Esophagus muscularis mucosa (tissue), 3 donors: ENCODE data around the gene PRMT9.

ENCODE experiments used
- EP300 ChIP-seq: sonication (generic); formaldehyde crosslinking; IDR thresholded peaks from one replicate; pipeline ENCODE4 v1.6.1; 2017; ENCODE audit warnings: antibody characterized with exemption
- TF ChIP-seq, protein P1 (sequence below), 3 experiments: fragments of 200-600 bp in 2 of 3; fragments of 450-650 bp in 1 of 3; sonication (generic) in 2 of 3; IDR thresholded peaks; one replicate each; pipeline ENCODE4 v1.5.1; 2017 to 2019; ENCODE audit warnings: antibody characterized with exemption in 3 of 3, mild to moderate bottlenecking in 2 of 3, moderate library complexity in 1 of 3

DNA sequence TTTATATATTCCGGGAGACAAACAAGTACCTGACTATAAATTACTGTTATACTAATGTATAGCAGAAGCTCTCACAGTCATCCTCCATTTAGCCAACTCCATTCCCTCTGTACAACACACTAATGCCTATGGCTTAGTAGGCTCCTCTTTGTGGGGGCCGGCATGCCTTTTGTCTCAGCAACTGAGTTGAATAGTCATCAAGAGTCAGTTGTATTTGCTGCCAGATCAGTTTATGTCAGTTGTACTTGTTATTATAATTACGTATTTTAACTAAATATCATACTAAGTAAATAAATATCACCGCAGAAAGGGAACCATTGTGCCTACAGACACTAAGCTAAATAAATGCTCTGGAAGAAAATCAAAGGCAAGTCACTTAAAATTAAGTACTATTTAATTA lies 9.9 kb downstream of the PRMT9 start:
- TF ChIP-seq, protein P1, sequence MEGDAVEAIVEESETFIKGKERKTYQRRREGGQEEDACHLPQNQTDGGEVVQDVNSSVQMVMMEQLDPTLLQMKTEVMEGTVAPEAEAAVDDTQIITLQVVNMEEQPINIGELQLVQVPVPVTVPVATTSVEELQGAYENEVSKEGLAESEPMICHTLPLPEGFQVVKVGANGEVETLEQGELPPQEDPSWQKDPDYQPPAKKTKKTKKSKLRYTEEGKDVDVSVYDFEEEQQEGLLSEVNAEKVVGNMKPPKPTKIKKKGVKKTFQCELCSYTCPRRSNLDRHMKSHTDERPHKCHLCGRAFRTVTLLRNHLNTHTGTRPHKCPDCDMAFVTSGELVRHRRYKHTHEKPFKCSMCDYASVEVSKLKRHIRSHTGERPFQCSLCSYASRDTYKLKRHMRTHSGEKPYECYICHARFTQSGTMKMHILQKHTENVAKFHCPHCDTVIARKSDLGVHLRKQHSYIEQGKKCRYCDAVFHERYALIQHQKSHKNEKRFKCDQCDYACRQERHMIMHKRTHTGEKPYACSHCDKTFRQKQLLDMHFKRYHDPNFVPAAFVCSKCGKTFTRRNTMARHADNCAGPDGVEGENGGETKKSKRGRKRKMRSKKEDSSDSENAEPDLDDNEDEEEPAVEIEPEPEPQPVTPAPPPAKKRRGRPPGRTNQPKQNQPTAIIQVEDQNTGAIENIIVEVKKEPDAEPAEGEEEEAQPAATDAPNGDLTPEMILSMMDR (IDR thresholded peaks at IDR 0.05) = no peak
- TF ChIP-seq EP300 = no peak
